GM12875 (cell line): ENCODE measurements around the gene SLC2A3.
"Not testable (repeated sequence)": the region's sequence is repeated elsewhere in the genome, so short reads cannot be mapped to it uniquely, and the experiment has no call there.

ENCODE experiments used
- H3K4me3 ChIP-seq: one replicate; pipeline ENCODE4 v1.5.1; 2011; ENCODE audit warnings: low read depth, low read length, control low read depth
- CTCF ChIP-seq: IDR thresholded peaks from 2 replicates; pipeline ENCODE4 v1.5.1; 2011; ENCODE audit warnings: low read depth, mild to moderate bottlenecking, control low read depth, inconsistent platforms, low read length, moderate library complexity, borderline replicate concordance; ENCODE audit not compliant: insufficient read depth

The SLC2A3 gene

GRCh38 chr12:7951671-7952070 is 15.7 kb upstream of the SLC2A3 start:
- no peak for TF ChIP-seq CTCF
- no peak overlapping the region for H3K4me3 ChIP-seq

GRCh38 chr12:7950230-7950943 is 14.4 kb upstream of the SLC2A3 start:
- H3K4me3 ChIP-seq, result not testable (repeated sequence)

GRCh38 chr12:7948589-7949260 is 12.7 kb upstream of the SLC2A3 start:
- H3K4me3 ChIP-seq, result no peak overlapping the region
- no peak for TF ChIP-seq CTCF

- no peak for TF ChIP-seq CTCF
- H3K4me3 ChIP-seq, result no peak overlapping the region
Observed at GRCh38 chr12:7947011-7947410, 11.0 kb upstream of the SLC2A3 start.

GRCh38 chr12:7944760-7945159 is 8.8 kb upstream of the SLC2A3 start:
- not testable (repeated sequence) for H3K4me3 ChIP-seq

- no peak overlapping the region for H3K4me3 ChIP-seq
- no peak for TF ChIP-seq CTCF
Observed at GRCh38 chr12:7940906-7941305, 4.9 kb upstream of the SLC2A3 start.

GRCh38 chr12:7937833-7938506 is 2.0 kb upstream of the SLC2A3 start:
- no peak overlapping the region for H3K4me3 ChIP-seq
- peak; percentile 37; the same call in 1 of the 2 replicates for TF ChIP-seq CTCF

- H3K4me3 ChIP-seq, result peak overlapping the region; percentile 57
- TF ChIP-seq CTCF, result no peak
Observed at GRCh38 chr12:7934889-7935492, 996 bp downstream of the SLC2A3 start.
